ENCODE results near the gene SEMA3D. TPM values are rescaled to one million over a fixed set of nuclear protein-coding genes. Genes with fewer than 3 reads are reported as not detected.

The SEMA3D gene
- total RNA-seq, 1 experiment from 2014 or later = 1.4 TPM

GRCh38 chr7:84946549-84946948 lies 240.3 kb downstream of the SEMA3D start:
- Histone ChIP-seq H3K4me3 (replicated peaks in 1 of 2; ENCODE audit: low read depth in 1 of 2, low read length in 2 of 2) (no peak overlapping the region), H4K20me1 (ENCODE audit: insufficient read depth) (no peaks in the 10 kb centered on the region), H2AFZ (ENCODE audit: low read depth, low read length, poor library complexity, severe bottlenecking) (no peak overlapping the region), H3K4me2 (ENCODE audit: low read length) (no peak overlapping the region), H3K27ac (ENCODE audit: low read depth, low read length) (no peak overlapping the region), H3K36me3 (ENCODE audit: control insufficient read depth in 1 of 2, insufficient read depth in 2 of 2, low read length in 2 of 2) (no peaks in the 10 kb centered on the region), H3K4me1 (ENCODE audit: control insufficient read depth in 1 of 2, insufficient read depth in 2 of 2, low read length in 2 of 2) (no peaks in the 10 kb centered on the region), H3K79me2 (ENCODE audit: insufficient read depth, low read length) (no peaks in the 10 kb centered on the region), H3K27me3 (ENCODE audit: insufficient read depth, low read length) (no peaks in the 10 kb centered on the region), H3K9ac (ENCODE audit: low read length) (no peak overlapping the region), H3K9me3 (ENCODE audit: control insufficient read depth in 1 of 2, insufficient read depth in 1 of 2, low read depth in 1 of 2, low read length in 2 of 2) (no peaks in the 10 kb centered on the region), H3K9me2 (ENCODE audit: insufficient read depth) (peaks cover 7% of the 10 kb centered on the region; the same call in 1 of the 2 replicates)
- BruUV-seq (replicated peaks) = no TSS peak
- DNase-seq (ENCODE audit: low read depth, low spot score) (no peak), ATAC-seq (no peak)
- ChIA-PET POLR2A (no interaction called here), RAD21 (ENCODE audit: low non-redundant PET in 1 of 2, low total read pairs in 2 of 2, uncharacterized antibody in 2 of 2, unreplicated experiment in 2 of 2) (interaction anchor here in 1 of 2 experiments (0.6 kb wide), 1 partner anchor 70 kb away, joined by 3 read pairs; no protein-coding TSS in a partner anchor), CTCF (no interaction called here)
- TF ChIP-seq ATF3 (IDR thresholded peaks at IDR 0.05) = no peak
- no peak for TF ChIP-seq CTCF (IDR thresholded peaks at IDR 0.05 in 2 of 3, conservative IDR thresholded peaks at IDR 0.05 in 1 of 3; ENCODE audit: borderline replicate concordance in 1 of 3, insufficient read depth in 1 of 3, low read depth in 2 of 3, low read length in 2 of 3)
- no peak for TF ChIP-seq EZH2 (IDR thresholded peaks at IDR 0.05)
- no peak for TF ChIP-seq MAX (IDR thresholded peaks at IDR 0.05)
- TF ChIP-seq EZH2phosphoT487 (IDR thresholded peaks at IDR 0.05; ENCODE audit: borderline replicate concordance) = no peak
- no peak for TF ChIP-seq TCF7L2 (IDR thresholded peaks at IDR 0.05; ENCODE audit: borderline replicate concordance, extremely low read depth, insufficient read depth, insufficient read length)
- TF ChIP-seq YY1 (IDR thresholded peaks at IDR 0.05; ENCODE audit: extremely low read depth, insufficient replicate concordance, low read depth, low read length) = no peak
- intact Hi-C loops (cut with micrococcal nuclease) = no loop called here
